ENCODE measurements around the gene WNT2B. TPM values are rescaled to one million over a fixed set of nuclear protein-coding genes. Genes with fewer than 3 reads are reported as not detected.

WNT2B gene
- total RNA-seq, 2 donors from 2014 or later = 0.51 to 0.57 TPM

DNA sequence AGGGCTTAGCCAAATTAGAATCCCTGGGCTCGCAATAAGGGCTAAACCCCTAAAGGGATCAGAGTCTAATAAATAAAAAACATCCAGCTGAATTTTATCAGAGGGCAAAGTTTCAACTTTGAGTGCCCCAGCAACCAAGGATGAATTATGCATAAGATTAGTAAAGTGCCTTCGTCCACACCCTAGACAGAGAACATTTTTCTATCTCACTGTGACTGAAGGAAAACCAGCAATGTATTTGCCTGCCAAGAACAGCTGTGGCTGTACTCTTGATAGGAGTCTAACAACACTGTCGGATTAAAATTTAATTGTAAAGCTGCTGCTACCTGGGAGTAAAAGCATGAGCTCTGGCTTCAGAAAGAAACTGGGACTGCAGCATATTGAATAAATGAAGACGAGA is 23.3 kb downstream of the WNT2B start:
- Mint-ChIP-seq H3K9me3 (no peaks in the 10 kb centered on the region), H3K27me3 (ENCODE audit: insufficient read depth) (no peaks in the 10 kb centered on the region), H3K4me1 (peaks cover 12% of the 10 kb centered on the region), H3K36me3 (ENCODE audit: low read depth) (peaks cover 6% of the 10 kb centered on the region), H3K4me3 (no peak overlapping the region), H3K27ac (no peak overlapping the region)
- 95 to 97% methylated on average over 4 of the region's 4 CpGs for WGBS, 2 experiments (ENCODE audit: insufficient coverage in 1 of 2, insufficient read length in 1 of 2)
- Histone ChIP-seq H3K4me3 (ENCODE audit: low read length) (no peak overlapping the region), H3K27ac (ENCODE audit: low read depth, low read length) (no peak overlapping the region), H3K27me3 (ENCODE audit: control insufficient read depth, insufficient read depth, low read length, poor library complexity, severe bottlenecking) (no peaks in the 10 kb centered on the region), H3K4me1 (ENCODE audit: control insufficient read depth, insufficient read depth, low read length) (no peaks in the 10 kb centered on the region), H3K9ac (ENCODE audit: extremely low read depth, low read length, poor library complexity, severe bottlenecking) (no peak overlapping the region), H3K9me3 (ENCODE audit: control insufficient read depth, low read length) (no peaks in the 10 kb centered on the region), H3K36me3 (ENCODE audit: control insufficient read depth, insufficient read depth, low read length) (no peaks in the 10 kb centered on the region)
- TF ChIP-seq, protein P1, sequence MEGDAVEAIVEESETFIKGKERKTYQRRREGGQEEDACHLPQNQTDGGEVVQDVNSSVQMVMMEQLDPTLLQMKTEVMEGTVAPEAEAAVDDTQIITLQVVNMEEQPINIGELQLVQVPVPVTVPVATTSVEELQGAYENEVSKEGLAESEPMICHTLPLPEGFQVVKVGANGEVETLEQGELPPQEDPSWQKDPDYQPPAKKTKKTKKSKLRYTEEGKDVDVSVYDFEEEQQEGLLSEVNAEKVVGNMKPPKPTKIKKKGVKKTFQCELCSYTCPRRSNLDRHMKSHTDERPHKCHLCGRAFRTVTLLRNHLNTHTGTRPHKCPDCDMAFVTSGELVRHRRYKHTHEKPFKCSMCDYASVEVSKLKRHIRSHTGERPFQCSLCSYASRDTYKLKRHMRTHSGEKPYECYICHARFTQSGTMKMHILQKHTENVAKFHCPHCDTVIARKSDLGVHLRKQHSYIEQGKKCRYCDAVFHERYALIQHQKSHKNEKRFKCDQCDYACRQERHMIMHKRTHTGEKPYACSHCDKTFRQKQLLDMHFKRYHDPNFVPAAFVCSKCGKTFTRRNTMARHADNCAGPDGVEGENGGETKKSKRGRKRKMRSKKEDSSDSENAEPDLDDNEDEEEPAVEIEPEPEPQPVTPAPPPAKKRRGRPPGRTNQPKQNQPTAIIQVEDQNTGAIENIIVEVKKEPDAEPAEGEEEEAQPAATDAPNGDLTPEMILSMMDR (conservative IDR thresholded peaks at IDR 0.05) = no peak
- DNase-seq = no peak

DNA sequence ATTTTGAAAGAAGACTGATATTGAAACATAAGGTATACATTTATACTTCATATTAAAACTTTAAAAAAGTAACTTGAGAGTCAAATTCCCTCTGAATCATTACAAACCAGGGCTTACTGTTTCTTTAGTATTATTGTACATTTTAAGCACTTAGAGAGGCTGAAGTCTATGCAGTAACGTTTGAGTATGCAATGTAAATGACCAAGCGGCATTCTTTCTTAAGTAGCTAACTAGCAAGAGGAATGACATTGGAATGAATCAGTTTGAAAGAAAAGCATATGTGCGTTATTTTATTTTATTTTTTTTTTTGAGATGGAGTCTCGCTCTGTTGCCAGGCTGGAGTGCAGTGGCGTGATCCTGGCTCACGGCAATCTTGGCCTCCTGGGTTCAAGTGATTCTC is 24.3 kb downstream of the WNT2B start:
- peaks cover 6% of the 10 kb centered on the region for H3K36me3 Mint-ChIP-seq (ENCODE audit: low read depth)
- no peak overlapping the region for H3K27ac ChIP-seq (ENCODE audit: low read depth, low read length)
- TF ChIP-seq, protein P1 (conservative IDR thresholded peaks at IDR 0.05) = no peak
- H3K36me3 ChIP-seq (ENCODE audit: control insufficient read depth, insufficient read depth, low read length) = no peaks in the 10 kb centered on the region
- H3K27me3 Mint-ChIP-seq (ENCODE audit: insufficient read depth) = no peaks in the 10 kb centered on the region
- no peaks in the 10 kb centered on the region for H3K27me3 ChIP-seq (ENCODE audit: control insufficient read depth, insufficient read depth, low read length, poor library complexity, severe bottlenecking)
- H3K9ac ChIP-seq (ENCODE audit: extremely low read depth, low read length, poor library complexity, severe bottlenecking) = no peak overlapping the region
- no peaks in the 10 kb centered on the region for H3K9me3 Mint-ChIP-seq
- H3K4me1 ChIP-seq (ENCODE audit: control insufficient read depth, insufficient read depth, low read length) = no peaks in the 10 kb centered on the region
- H3K4me3 ChIP-seq (ENCODE audit: low read length) = no peak overlapping the region
- WGBS, 2 experiments (ENCODE audit: insufficient coverage in 1 of 2, insufficient read length in 1 of 2) = 92 to 95% methylated on average over 6 of the region's 6 CpGs
- H3K9me3 ChIP-seq (ENCODE audit: control insufficient read depth, low read length) = no peaks in the 10 kb centered on the region
- no peak for DNase-seq
- no peak overlapping the region for H3K27ac Mint-ChIP-seq
- no peak overlapping the region for H3K4me3 Mint-ChIP-seq
- peaks cover 3% of the 10 kb centered on the region for H3K4me1 Mint-ChIP-seq

DNA sequence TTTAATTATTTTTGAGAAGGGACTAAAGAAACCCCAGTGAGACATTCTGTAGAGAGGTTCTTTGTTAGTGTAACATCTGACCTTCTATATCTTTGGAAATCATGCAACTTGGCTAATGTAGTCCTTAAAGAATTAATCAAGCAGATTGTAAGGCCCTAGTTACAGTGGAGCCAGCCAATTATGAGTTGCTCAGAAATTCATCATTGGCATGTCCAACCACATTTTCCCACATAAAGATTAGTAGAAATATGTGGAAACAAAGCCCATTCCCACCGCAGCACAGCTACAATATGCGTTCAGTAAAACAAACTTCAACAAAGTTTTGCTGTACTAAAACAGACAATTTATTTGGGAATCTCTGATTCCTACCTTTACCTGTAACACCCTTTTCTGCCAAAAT is 27.8 kb downstream of the WNT2B start:
- 91 to 100% methylated on average over 2 of the region's 2 CpGs for WGBS, 2 experiments (ENCODE audit: insufficient coverage in 1 of 2, insufficient read length in 1 of 2)
- TF ChIP-seq, protein P1 (conservative IDR thresholded peaks at IDR 0.05) = no peak
- no peak overlapping the region for H3K9ac ChIP-seq (ENCODE audit: extremely low read depth, low read length, poor library complexity, severe bottlenecking)

More for the DNA sequence above, 27.8 kb downstream of the WNT2B start:
- no peak for DNase-seq
- H3K27ac ChIP-seq (ENCODE audit: low read depth, low read length) = no peak overlapping the region
- H3K27me3 Mint-ChIP-seq (ENCODE audit: insufficient read depth) = no peaks in the 10 kb centered on the region
- H3K4me3 Mint-ChIP-seq = no peak overlapping the region
- peaks cover 8% of the 10 kb centered on the region for H3K36me3 Mint-ChIP-seq (ENCODE audit: low read depth)
- no peak overlapping the region for H3K27ac Mint-ChIP-seq
- H3K36me3 ChIP-seq (ENCODE audit: control insufficient read depth, insufficient read depth, low read length) = peaks cover 19% of the 10 kb centered on the region
- H3K9me3 ChIP-seq (ENCODE audit: control insufficient read depth, low read length) = no peaks in the 10 kb centered on the region
- no peaks in the 10 kb centered on the region for H3K27me3 ChIP-seq (ENCODE audit: control insufficient read depth, insufficient read depth, low read length, poor library complexity, severe bottlenecking)
- no peaks in the 10 kb centered on the region for H3K4me1 ChIP-seq (ENCODE audit: control insufficient read depth, insufficient read depth, low read length)
- H3K4me1 Mint-ChIP-seq = no peaks in the 10 kb centered on the region
- no peak overlapping the region for H3K4me3 ChIP-seq (ENCODE audit: low read length)
- H3K9me3 Mint-ChIP-seq = no peaks in the 10 kb centered on the region
